Neural cell (in vitro differentiated cells): ENCODE results near the gene FAM234A. TPM values are rescaled to one million over a fixed set of nuclear protein-coding genes. Genes with fewer than 3 reads are reported as not detected.

Experiments
- H2AFZ ChIP-seq: fragments of 200-600, 300-800 bp; sonication (generic), shearing (Covaris generic); 2 replicates; pipeline ENCODE4 v1.6.0; 2014; ENCODE audit warnings: low read depth, mild to moderate bottlenecking, antibody characterized with exemption, low read length, moderate library complexity
- H3F3A ChIP-seq: fragments of 200-600 bp; shearing (Covaris generic); 2 replicates; pipeline ENCODE4 v1.6.1; 2016; ENCODE audit warnings: mild to moderate bottlenecking, moderate library complexity, mixed read lengths, antibody characterized with exemption, low read length; ENCODE audit not compliant: insufficient read depth, poor library complexity, severe bottlenecking
- H3K27ac ChIP-seq: fragments of 200-600, 300-800 bp; sonication (generic), shearing (Covaris generic); 2 replicates; pipeline ENCODE4 v1.5.1; 2014; ENCODE audit warnings: mild to moderate bottlenecking, low read length, moderate library complexity
- H3K27me3 ChIP-seq: fragments of 300-800, 200-600 bp; sonication (generic), shearing (Covaris generic); 2 replicates; pipeline ENCODE4 v1.6.0; 2014; ENCODE audit warnings: mild to moderate bottlenecking, low read depth, low read length, moderate library complexity; ENCODE audit not compliant: insufficient read depth
- H3K36me3 ChIP-seq: fragments of 300-800, 200-600 bp; sonication (generic), shearing (Covaris generic); 2 replicates; pipeline ENCODE4 v1.5.1; 2014; ENCODE audit warnings: mild to moderate bottlenecking, antibody characterized with exemption, low read length, moderate library complexity; ENCODE audit not compliant: insufficient read depth
- H3K4me2 ChIP-seq: fragments of 300-800, 200-600 bp; sonication (generic), shearing (Covaris generic); 2 replicates; pipeline ENCODE4 v1.6.0; 2014; ENCODE audit warnings: mild to moderate bottlenecking, low read length
- H3K4me3 ChIP-seq: fragments of 300-800, 200-600 bp; sonication (generic), shearing (Covaris generic); 2 replicates; pipeline ENCODE4 v1.5.1; 2014; ENCODE audit warnings: mild to moderate bottlenecking, low read length, moderate library complexity
- H3K79me2 ChIP-seq: fragments of 200-600 bp; shearing (Covaris generic); replicated peaks from 2 replicates; pipeline ENCODE4 v1.6.0; 2014; ENCODE audit warnings: mild to moderate bottlenecking, low read length, moderate library complexity; ENCODE audit not compliant: insufficient read depth
- H3K9ac ChIP-seq: fragments of 300-800, 200-600 bp; sonication (generic), shearing (Covaris generic); 2 replicates; pipeline ENCODE4 v1.6.1; 2016; ENCODE audit warnings: mild to moderate bottlenecking, low read length, mixed read lengths
- H3K9me2 ChIP-seq: fragments of 200-600 bp; shearing (Covaris generic); 2 replicates; pipeline ENCODE4 v1.6.1; 2016; ENCODE audit warnings: mild to moderate bottlenecking, low read length, mixed read lengths; ENCODE audit not compliant: insufficient read depth
- H3K9me3 ChIP-seq: fragments of 200-600, 300-800 bp; sonication (generic), shearing (Covaris generic); 2 replicates; pipeline ENCODE4 v1.6.1; 2016; ENCODE audit warnings: mild to moderate bottlenecking, mixed run types, low read length, moderate library complexity, mixed read lengths
- H4K20me1 ChIP-seq: fragments of 200-600 bp; shearing (Covaris generic); 2 replicates; pipeline ENCODE4 v1.6.1; 2016; ENCODE audit warnings: mild to moderate bottlenecking, mixed run types; ENCODE audit not compliant: insufficient read depth
- EP300 ChIP-seq: fragments of 450-650 bp; conservative IDR thresholded peaks from 2 replicates; pipeline ENCODE4 v1.6.1; 2014; ENCODE audit warnings: antibody characterized with exemption, mild to moderate bottlenecking, moderate library complexity; ENCODE audit not compliant: poor library complexity, severe bottlenecking
- EZH2 ChIP-seq: fragments of 200-600, 300-800 bp; shearing (Covaris generic), sonication (generic); IDR thresholded peaks from 2 replicates; pipeline ENCODE4 v1.6.1; 2014; ENCODE audit warnings: antibody characterized with exemption, low read length, borderline replicate concordance, mild to moderate bottlenecking; ENCODE audit not compliant: insufficient read depth, poor library complexity, severe bottlenecking
- MXI1 ChIP-seq: fragments of 450-650 bp; conservative IDR thresholded peaks from 2 replicates; pipeline ENCODE4 v1.6.1; 2014; ENCODE audit warnings: antibody characterized with exemption, mild to moderate bottlenecking; ENCODE audit not compliant: poor library complexity, severe bottlenecking
- POLR2AphosphoS5 ChIP-seq: IDR thresholded peaks from 2 replicates; pipeline ENCODE4 v1.6.1; 2012
- RAD21 ChIP-seq: fragments of 450-650 bp; conservative IDR thresholded peaks from 2 replicates; pipeline ENCODE4 v1.6.1; 2014; ENCODE audit warnings: antibody characterized with exemption, mild to moderate bottlenecking, moderate library complexity
- SMC3 ChIP-seq: fragments of 450-650 bp; conservative IDR thresholded peaks from 2 replicates; pipeline ENCODE4 v1.6.1; 2014; ENCODE audit warnings: antibody characterized with exemption, mild to moderate bottlenecking, moderate library complexity; ENCODE audit not compliant: poor library complexity
- TAF1 ChIP-seq: IDR thresholded peaks from 2 replicates; pipeline ENCODE4 v1.6.1; 2012; ENCODE audit warnings: low read depth
- polyA plus RNA-seq: library from polyadenylated mRNA; depleted of rRNA; stranded (reverse); fragments of >200 nt; gene quantifications from 2 replicates; pipeline ENCODE4 v1.2.3, GENCODE V29; 2014
- TF ChIP-seq, protein P1 (sequence below): IDR thresholded peaks from 2 replicates; pipeline ENCODE4 v1.6.1; 2012; ENCODE audit warnings: borderline replicate concordance
- TF ChIP-seq, protein P2 (sequence below): fragments of 450-650 bp; IDR thresholded peaks from 2 replicates; pipeline ENCODE4 v1.5.1; 2014; ENCODE audit warnings: antibody characterized with exemption, mild to moderate bottlenecking, moderate library complexity; ENCODE audit not compliant: poor library complexity, severe bottlenecking

FAM234A gene
- polyA plus RNA-seq, 1 donor from 2014 or later, result 29.9 TPM

DNA sequence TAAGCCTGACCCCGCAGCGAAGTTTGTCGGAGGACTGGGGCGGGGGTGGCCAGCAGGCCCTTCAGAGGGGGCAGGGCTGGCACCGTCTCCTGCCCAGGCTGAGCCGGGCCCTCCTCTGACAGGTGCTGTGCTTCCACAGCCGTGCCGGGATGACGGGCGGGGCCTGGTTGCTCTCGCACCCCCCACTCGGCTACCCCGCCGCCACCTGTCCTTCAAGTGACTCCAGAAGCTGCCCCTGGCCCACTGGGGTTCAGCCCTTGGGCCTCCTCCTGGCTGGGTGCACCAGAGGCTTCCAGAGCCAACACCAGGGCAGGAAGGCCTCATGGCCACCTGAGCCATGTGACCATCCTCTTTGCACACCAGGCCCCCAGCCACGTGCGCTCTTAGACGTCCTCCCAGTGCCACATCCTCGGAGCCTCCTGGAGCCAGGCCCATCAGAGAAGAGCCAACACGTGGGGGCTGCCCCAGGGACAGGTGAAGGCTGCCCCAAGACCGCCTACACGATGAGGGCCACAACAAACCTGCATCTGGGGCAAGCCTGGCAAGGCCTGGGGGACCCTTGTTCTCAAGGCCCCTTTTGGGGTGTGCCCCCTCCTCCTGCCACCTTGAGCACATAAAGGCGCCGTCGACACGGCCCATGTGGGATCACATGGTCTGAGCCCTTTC lies 55.5 kb downstream of the FAM234A start:
- no peaks in the 10 kb centered on the region for H3K79me2 ChIP-seq
- H3K27ac ChIP-seq, result no peak overlapping the region
- no peak overlapping the region for H3K4me3 ChIP-seq
- H3K9me3 ChIP-seq, result no peaks in the 10 kb centered on the region
- H3F3A ChIP-seq, result no peaks in the 10 kb centered on the region
- H3K27me3 ChIP-seq, result no peaks in the 10 kb centered on the region
- peaks cover 4% of the 10 kb centered on the region for H3K36me3 ChIP-seq
- H3K9ac ChIP-seq, result no peak overlapping the region
- no peaks in the 10 kb centered on the region for H4K20me1 ChIP-seq
- H3K9me2 ChIP-seq, result no peaks in the 10 kb centered on the region
- no peak overlapping the region for H3K4me2 ChIP-seq
- no peak overlapping the region for H2AFZ ChIP-seq
- TF ChIP-seq EZH2, result no peak
- no peak for TF ChIP-seq TAF1
- TF ChIP-seq, protein P1, sequence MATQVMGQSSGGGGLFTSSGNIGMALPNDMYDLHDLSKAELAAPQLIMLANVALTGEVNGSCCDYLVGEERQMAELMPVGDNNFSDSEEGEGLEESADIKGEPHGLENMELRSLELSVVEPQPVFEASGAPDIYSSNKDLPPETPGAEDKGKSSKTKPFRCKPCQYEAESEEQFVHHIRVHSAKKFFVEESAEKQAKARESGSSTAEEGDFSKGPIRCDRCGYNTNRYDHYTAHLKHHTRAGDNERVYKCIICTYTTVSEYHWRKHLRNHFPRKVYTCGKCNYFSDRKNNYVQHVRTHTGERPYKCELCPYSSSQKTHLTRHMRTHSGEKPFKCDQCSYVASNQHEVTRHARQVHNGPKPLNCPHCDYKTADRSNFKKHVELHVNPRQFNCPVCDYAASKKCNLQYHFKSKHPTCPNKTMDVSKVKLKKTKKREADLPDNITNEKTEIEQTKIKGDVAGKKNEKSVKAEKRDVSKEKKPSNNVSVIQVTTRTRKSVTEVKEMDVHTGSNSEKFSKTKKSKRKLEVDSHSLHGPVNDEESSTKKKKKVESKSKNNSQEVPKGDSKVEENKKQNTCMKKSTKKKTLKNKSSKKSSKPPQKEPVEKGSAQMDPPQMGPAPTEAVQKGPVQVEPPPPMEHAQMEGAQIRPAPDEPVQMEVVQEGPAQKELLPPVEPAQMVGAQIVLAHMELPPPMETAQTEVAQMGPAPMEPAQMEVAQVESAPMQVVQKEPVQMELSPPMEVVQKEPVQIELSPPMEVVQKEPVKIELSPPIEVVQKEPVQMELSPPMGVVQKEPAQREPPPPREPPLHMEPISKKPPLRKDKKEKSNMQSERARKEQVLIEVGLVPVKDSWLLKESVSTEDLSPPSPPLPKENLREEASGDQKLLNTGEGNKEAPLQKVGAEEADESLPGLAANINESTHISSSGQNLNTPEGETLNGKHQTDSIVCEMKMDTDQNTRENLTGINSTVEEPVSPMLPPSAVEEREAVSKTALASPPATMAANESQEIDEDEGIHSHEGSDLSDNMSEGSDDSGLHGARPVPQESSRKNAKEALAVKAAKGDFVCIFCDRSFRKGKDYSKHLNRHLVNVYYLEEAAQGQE, result no peak
- TF ChIP-seq POLR2AphosphoS5, result no peak
- no peak for TF ChIP-seq RAD21
- TF ChIP-seq MXI1, result no peak
- TF ChIP-seq, protein P2, sequence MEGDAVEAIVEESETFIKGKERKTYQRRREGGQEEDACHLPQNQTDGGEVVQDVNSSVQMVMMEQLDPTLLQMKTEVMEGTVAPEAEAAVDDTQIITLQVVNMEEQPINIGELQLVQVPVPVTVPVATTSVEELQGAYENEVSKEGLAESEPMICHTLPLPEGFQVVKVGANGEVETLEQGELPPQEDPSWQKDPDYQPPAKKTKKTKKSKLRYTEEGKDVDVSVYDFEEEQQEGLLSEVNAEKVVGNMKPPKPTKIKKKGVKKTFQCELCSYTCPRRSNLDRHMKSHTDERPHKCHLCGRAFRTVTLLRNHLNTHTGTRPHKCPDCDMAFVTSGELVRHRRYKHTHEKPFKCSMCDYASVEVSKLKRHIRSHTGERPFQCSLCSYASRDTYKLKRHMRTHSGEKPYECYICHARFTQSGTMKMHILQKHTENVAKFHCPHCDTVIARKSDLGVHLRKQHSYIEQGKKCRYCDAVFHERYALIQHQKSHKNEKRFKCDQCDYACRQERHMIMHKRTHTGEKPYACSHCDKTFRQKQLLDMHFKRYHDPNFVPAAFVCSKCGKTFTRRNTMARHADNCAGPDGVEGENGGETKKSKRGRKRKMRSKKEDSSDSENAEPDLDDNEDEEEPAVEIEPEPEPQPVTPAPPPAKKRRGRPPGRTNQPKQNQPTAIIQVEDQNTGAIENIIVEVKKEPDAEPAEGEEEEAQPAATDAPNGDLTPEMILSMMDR, result no peak
- TF ChIP-seq EP300, result no peak
- TF ChIP-seq SMC3, result no peak

DNA sequence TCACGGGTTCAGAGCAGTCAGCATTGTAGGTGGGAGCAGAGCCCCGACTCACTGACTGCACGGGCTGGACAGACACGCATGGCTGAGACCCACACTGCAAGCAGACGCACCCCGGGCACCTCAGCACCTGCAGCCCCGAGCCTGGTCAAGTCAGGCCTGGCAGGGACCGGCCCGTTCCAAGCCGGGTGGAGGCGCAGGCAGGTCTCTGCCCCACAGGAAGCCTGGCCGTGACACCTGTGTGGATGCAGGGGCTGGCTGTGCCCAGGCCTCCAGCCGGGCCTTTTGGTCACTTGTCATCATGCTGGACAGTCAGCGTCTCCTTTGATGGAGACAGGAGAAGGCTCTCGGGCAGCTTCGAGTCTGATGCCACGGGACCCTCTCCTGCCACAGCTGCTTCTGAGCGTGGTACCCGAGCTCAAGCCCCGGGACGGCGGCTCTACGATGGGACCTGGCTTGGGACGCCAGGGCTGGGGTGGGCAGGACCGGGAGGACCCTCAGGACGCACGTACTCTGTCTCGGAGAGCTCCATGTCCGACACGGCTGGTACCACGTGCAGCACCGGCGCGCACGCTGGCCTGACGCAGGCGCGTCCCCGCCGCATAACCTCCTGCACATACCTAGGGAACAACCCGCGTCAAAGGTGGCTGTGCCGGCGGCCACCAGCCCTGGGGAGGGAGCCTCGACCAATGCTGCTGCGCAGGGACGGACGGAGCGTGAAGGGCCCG lies 56.2 kb downstream of the FAM234A start:
- Histone ChIP-seq H3K9me3 (no peaks in the 10 kb centered on the region), H3K4me3 (no peak overlapping the region), H3K4me2 (no peak overlapping the region), H3F3A (no peaks in the 10 kb centered on the region), H3K27ac (no peak overlapping the region), H3K36me3 (peaks cover 4% of the 10 kb centered on the region), H3K27me3 (no peaks in the 10 kb centered on the region), H2AFZ (no peak overlapping the region), H3K79me2 (no peaks in the 10 kb centered on the region), H3K9me2 (no peaks in the 10 kb centered on the region), H3K9ac (no peak overlapping the region), H4K20me1 (no peaks in the 10 kb centered on the region)
- TF ChIP-seq, protein P1, result no peak
- TF ChIP-seq, protein P2, result no peak
- TF ChIP-seq MXI1, result no peak
- no peak for TF ChIP-seq EZH2
- no peak for TF ChIP-seq EP300
- TF ChIP-seq SMC3, result no peak
- no peak for TF ChIP-seq POLR2AphosphoS5
- TF ChIP-seq RAD21, result no peak
- TF ChIP-seq TAF1, result no peak
